Stimulated activated CD8-positive, alpha-beta memory T cell treated with anti-CD3 and anti-CD28 coated beads, Interleukin-7, amount 100 ng/mL, for 24 hours (primary cell): ENCODE measurements around the gene SPATA12.

Experiments used
- DNase-seq: peaks from one replicate; pipeline ENCODE4 v3.0.0-alpha.2; 2020; ENCODE audit warnings: low read depth

SPATA12 gene, protein sequence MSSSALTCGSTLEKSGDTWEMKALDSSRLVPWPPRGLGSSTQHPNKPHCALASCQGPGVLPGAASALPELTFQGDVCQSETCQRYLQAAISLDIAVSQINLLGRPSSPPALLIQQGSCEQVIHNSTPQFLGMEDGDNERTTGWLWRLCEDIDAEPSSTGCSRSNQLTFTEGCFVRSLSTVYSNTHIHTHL

DNA sequence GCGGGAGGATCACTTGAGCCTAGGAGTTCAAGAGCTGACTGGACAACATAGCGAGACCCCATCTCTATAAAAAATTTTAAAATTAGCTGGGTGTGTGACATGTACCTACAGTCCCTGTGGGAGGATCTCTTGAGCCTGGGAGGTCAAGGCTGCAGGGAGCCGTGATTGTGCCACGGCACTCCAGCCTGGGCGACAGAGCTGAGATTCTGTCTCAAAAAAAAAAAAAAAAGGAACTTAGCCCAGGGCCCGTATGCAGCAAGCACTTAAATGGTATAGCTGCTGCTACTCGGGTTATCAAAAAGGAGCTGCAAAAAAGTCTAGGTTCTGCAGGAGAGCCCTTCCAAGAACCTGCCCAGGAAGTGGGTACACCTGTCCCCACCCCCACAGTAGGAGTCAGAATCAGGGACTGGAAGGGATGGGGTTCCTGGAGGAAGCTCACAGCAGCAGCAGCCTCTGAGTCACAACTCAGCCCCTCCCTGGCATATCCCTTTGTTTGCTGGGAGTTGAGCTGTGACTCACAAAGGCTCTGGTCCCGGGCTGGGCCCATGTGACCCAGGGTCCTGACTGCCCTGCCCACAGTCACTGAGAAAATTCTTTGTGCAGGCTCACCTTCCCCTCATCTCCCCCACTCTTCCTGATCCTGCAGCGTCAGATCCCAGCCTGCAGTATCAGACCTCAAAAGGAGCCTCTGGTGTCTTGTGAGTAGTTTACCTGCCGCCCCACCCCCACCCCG lies at the start of gene SPATA12:
TSS of gene SPATA12 (plus strand) at position 576 of the 733 bp plus-strand sequence. CDS start 13,031 bp downstream, outside the sequence.
- no peak for DNase-seq

DNA sequence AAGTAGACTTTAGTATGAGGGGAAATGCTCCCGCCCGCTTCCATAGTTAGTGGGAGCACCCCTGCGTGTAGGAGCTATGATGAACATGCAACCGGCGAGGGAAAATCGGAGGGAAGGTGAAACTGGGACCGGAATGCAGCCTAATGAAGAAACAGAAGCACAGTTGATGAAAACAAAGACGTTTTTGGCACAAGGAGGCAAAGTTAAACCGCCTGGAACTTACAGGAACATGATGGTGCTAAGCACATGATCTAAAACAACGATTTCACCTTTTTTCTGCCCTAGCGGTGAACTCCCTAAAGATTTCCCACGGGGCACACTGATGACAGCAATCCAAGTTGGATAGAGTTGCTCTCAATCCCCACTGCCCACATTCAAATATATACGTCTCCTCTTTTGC lies 49.4 kb upstream of the SPATA12 start:
- no peak for DNase-seq

DNA sequence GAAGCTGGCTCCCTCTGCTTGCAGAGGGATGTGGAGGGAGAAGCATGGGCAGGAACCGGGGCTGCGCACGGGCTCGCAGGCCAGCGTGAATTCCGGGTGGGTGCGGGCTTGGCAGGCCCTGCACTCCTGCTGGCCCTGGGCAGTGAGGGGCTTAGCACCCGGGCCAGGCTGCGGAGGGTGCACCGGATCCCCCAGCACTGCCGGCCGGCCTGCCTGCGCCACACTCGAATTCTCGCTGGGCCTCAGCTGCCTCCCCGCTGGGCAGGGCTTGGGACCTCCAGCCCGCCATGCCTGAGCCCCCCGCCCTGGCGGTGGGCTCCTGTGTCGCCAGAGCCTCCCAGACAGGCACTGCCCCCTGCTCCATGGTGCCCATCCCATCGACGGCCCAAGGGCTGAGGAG lies 47.6 kb upstream of the SPATA12 start:
- no peak for DNase-seq

DNA sequence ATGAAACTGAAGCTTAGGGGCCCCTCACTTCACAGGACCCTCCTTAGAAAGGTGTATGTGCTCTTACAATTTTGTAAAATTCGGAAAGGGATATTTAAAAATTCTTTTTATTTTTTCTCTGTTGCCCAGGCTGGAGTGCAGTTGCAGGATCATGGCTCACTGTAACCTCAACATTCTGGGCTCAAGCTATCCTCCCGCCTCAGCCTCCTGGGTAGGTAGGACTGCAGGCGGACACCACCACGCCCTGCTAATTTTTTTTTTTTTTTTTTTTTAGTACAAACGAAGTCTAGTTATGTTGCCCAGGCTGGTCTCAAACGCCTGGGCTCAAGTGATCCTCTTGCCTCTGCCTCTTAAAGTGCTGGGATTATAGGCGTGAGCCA lies 45.1 kb upstream of the SPATA12 start:
- DNase-seq, result no peak

DNA sequence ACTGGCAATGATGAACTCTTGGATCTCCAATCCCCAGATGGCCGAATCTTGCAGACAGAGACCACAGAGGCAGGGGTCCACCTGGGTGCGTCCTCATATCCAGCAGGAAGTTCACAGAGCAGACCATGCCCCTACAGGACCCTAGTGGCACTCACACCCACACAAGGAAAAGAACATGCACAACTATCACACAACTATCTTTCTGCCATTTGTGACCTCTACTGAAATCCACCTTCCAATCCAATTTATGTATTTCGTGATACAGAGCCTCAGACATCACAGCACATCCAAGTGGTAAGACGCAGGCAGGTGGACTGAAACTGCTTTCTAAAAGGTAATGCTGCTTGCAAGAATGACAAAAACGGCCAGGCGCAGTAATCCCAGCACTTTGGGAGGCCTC lies 44.6 kb upstream of the SPATA12 start:
- no peak for DNase-seq

DNA sequence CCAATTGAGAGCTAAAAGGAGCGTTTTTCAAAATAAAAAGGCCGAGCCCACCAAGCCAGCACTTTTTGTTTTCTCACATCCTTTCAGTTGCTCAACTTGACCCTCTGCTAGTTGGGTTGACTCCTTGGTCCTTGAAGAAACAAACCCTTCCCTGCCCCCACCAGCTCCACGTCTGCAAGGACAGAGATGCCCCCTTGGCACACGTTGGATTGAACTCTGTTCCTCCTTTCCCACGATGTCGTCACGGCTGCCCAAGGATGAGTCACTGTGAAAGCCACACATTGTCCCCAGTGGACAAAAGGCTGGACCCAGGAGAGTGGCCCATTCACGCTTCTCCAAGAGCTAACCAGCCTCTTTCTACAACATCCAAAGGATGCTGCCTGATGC lies 43.0 kb upstream of the SPATA12 start:
- DNase-seq, result no peak

DNA sequence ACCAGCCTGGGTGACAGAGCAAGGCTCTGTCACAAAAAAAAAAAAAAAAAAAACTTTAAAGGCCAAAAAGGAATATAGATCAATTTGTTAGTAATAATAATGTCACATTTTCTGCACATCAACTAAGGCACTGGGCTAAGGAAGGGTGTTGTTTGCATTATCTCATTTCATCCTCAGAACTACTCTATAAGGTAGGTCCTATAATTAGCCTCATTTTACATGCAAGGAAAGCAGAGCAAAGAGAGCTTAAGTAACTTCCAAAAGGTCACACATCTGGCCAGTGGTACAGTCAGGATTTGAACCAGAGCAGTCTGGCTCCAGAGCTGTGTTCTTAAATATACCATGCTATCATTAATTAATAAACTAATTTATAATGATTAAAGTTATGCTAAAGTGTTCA lies 42.2 kb upstream of the SPATA12 start:
- no peak for DNase-seq

DNA sequence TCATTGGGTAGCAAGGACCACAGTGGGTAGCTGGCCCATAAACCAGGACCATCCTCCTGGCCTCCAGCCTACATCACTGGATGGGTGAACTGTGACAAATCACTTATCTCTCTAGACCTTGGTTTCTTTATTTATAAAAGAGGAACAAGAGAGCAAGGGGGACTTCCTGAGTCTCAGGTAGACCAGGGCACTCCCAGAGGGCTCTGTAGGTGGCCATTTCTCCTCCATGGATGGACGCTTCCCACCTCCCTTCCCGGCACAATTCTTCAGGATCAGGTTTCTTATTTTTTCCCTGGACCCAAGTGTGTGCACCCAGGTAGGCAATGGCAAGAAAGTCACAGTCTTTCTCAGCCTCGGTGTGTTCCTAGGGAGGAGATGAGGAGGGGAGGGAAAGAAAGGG lies 41.4 kb upstream of the SPATA12 start:
- no peak for DNase-seq

DNA sequence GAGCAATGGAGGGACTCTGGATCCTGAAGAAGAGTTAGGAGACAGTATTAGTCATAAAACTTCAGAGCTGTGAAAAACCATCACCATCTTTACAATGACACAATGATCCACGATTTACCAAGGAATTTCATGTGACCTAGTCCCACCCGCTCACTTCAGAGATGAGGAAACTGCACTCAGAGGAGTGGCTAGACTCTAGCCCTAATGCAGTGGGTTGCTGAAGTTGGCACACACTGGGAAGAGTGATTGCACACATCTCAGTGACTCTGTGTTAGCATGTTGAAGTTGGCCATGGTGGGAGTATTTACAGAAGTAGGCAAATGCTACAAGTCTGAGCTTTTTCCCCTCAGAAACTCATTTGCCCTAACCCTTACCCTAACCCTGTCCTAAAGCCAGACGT lies 35.2 kb upstream of the SPATA12 start:
- no peak for DNase-seq

DNA sequence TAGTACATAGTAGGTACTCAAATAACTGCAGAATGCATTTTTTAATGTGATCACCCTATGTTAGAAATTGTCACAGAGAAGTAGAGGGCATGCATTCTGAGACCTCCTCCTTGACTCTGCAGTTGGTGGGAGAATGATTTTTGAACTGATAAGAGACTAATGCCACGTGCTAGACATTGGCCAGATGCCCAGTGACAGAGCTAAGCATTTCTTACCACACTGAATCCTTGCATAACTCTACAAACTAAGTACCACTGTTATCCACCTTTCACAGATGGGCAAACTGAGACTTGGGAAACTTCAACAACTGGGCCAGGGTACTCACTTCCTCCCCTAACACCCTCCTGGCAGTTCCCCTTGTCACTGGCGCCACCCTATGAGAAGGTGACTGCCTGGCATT lies 33.5 kb upstream of the SPATA12 start:
- no peak for DNase-seq

DNA sequence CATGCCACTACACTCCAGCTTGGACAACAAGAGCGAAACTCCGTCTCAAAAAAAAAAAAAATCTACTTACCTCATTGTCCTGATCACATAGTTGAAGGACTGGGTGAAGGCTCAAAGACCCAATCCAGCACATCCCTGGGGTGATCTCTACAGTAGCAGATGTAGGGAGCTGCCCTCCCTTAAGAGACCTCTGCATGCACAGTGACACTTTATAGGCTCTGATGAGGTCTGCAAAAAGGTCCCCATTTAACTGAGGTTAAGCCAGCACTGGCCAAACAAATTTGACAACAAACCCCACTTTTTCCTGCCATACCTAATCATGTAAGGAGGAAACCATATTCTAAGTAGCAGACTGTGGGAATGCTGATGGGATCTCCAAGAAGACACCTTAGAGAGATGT lies 31.1 kb upstream of the SPATA12 start:
- no peak for DNase-seq

DNA sequence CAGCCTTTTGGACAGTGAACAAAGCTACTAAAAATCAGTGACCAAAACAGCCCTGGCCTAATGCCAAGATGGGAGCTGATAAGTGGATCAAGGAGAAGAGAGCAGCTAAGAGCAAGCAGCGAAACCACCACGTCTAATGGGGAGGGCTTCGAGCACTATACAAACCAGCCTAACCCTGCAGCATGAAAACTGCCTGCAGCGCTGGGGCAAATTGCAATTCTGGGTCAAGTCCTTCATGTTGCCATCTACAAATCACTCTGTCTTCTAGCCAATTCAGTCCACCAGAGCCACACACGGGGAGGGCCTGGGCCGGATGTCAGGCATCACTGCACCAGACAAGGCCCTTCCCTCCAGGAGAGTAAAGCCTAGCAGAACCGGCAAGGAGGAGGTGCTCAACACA lies 30.5 kb upstream of the SPATA12 start:
- DNase-seq, result no peak

DNA sequence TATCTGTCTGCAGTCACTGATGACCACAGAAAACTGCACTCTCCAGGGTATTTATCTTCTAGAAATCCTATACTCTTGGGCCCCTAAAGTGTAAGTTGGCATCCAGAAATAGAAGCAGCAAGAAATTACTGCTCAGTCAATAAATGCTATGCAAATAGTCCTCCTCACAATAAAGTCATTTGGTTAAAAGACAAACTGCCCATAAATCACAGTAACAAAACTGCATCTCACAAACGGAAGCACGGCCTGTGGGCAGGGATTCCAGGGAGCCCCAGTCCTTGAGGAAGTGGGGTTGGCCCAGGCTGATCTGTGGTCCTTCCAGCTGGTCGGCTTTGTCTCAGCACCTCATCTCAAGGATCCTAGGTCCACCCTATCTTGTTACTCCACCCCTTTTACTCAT lies 29.7 kb upstream of the SPATA12 start:
- DNase-seq, result no peak

DNA sequence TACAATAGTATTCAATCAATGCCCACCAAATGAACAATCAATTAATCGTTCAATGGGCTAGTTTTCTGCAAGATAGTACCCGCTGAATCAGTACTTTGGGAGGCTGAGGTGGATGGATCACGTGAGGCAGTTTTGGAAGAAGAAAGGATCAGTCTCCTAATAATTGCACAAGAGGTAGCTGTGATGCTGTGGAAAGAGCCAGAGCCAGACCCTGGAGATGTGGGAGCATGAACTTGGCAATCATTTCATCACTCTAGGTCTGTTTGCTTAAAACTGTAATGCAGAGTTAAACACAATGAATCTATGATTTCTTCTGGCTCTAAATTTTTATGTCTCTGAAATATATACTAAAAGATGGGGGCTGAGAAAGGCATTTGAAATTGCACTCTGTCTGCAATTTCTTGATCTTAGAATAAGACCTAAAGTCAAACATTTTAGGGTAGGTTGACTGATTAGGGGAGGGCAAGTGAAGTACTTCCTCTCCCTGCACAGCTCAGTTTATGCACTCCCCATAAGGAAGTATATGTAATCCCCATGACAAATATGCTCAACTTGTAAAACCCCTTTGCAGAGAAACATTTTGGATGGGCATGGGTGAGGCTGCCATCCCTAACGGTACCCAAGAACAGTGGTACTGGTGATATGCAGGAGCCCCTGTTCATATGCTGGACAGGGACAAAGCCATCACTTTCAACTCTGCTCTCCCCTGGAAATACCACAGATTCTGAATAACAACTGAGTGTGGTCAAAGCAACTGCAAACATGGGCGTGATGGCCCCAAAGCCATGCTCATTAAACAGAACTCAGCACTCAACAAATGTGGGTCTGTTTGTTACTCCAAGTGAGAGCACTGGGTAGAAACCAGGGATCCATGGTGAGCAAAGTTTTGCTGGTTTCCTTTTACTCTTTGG lies 28.6 kb upstream of the SPATA12 start:
- no peak for DNase-seq

DNA sequence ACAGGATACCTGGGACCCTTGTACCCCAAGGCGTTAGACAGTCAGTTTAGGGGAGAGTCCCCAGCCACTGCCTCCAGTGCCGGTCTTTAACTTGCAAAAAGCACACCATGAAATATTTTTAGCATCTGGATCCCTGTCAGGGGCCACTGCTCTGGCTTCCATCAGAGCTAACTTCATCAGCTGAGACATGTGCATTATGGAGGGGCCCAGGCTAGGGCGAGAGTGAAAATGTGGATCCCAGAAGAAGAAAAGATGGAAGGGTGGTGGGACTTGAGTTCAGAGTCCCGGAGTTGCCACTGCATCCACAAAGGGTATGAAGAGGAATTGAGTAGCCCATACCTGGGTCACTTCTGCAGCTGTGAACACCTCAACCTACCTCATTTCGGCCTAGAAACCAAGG lies 23.5 kb upstream of the SPATA12 start:
- DNase-seq, result no peak

DNA sequence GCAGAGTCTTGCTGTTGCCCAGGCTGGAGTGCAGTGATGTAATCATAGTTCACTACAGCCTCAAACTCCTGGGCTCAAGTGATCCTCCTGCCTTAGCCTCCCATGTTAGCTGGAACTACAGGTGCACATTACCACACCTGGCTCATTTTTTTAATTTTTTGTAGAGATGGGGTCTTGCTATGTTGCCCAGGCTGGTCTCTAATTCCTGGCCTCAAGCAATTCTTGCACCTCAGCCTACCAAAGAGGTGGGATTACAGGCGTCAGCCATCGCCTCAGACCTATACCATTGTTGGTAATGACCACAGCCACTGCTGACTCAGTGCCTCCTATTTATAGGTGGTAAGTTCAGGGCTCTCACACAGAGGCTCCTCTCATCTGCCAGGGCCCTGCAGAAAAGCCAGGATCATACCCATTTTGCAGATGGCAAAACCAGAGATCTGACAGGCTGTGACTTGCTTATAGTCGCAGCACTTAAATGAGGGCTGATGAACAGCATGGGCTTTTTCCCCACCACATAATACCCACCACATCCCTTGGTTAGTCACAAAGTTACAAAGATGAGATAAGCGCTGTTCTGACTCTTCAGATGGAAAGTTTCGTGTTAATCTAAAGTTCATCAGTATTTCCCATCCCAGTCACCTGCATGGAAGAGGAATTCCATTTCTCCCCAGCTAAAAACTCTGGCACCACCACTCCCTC lies 21.8 kb upstream of the SPATA12 start:
- DNase-seq, result no peak

DNA sequence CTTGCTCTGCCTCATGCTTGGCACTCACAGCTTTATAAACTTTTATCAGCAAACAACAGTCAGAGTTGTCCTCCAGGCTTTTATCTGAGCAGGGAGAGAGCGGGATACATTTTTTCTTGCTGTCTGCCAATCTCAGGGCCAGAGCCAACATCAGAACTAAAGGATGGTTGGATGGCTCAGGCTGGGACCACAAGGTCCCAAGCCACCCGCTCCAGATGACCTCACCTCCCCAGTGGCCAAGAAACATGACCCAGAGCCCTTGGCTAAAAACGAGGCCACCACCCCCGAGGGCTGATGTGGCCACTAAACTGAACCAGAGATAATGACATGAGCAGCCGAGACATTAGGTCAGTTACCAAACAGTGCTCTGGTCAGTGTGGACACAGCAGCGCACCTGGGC lies 18.8 kb upstream of the SPATA12 start:
- DNase-seq, result no peak

DNA sequence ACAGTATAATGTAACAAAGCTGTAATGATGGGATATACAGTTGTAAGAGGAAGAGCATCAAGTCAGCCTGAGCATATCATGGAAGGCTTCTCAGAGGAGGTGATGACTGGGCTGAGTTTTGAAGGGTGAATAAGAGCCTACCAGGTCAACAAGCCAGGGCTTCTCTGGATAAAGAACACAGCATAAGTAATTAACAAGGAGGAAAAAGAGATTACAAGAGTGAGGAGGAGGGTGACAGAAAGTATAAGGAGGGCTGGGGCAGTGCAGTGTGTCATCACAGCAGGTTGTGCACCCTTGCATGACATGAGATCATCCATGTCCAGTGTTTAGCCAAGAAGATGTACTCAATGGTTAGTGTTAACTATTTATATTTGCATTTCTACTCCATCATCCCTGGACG lies 16.9 kb upstream of the SPATA12 start:
- no peak for DNase-seq

DNA sequence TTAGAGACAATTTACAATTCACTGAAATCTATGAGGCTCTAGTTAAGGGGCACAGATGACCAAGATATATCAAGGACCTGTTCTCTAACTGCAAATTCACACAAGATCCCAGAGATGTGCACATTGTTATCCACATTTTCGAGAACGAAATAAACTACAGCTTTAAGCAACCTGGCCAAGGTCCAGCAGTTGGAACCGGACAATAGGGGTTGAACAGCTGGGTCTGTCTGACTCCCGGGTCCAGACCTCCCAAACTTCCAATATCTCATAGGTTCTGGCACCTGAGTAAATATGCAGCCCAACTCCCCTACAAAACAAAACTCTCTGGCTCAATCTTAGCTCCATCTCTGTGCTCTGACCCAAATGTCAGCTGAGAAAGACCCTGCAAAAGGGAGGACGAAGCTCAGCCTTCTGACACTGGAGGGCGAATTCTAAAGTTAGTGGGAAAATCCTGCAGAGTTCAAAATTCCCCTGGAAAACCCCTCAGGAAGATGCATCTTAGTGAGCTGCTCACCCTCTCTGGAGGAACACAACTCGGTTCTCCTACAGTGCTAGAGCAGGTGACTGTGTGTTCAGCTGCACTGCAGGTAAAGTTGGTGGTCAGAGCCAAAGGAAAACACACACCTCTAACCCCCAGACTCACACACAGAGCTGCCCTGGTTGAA lies 14.2 kb upstream of the SPATA12 start:
- DNase-seq, result no peak

DNA sequence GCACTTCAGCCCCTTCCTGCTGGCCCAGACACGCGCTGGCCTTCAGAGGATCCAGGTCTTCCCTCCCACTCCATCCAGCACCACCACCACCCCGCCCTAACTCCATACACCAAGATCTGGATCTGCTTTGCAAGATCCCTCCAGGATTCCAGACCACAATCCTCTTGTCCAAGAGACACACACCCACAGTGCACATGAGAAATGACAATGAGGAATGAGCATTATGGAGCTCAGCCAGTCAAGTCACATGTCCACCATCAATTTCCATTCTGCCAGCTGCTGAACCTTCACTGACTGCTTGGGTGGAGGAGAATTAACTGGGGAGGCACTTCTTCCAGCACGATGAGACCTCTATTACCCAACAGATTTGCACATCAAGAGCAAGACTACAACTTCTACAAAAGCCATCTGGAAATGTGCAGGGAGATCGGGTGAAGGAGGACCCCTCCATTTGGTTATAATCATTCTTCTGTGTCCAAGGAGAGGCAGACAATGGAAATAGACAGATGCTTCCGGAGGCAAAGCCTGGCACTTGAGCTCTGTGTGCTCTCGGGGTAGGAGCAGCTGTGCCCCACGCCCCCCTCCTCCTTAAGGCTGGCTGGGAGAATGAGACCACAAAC lies 12.3 kb upstream of the SPATA12 start:
- DNase-seq, result no peak

DNA sequence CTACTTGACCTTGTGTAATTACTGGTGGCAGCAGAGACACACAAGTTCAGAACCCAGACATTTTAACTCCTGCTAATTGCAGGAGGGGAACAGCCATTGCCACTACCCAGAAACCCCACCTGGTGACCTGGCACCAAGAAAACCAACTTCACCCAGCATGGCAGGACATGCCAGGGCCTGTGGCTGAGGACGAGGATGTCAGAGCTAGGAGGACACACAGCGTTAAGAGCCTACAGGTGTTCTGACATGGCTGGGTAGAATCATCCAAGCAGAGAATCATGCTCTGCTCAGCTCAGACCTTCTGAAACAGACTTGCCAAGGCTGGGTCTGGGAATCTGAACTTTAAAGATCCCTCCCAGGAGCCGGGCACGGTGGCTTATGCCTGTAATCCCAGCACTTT lies 11.7 kb upstream of the SPATA12 start:
- DNase-seq, result no peak

DNA sequence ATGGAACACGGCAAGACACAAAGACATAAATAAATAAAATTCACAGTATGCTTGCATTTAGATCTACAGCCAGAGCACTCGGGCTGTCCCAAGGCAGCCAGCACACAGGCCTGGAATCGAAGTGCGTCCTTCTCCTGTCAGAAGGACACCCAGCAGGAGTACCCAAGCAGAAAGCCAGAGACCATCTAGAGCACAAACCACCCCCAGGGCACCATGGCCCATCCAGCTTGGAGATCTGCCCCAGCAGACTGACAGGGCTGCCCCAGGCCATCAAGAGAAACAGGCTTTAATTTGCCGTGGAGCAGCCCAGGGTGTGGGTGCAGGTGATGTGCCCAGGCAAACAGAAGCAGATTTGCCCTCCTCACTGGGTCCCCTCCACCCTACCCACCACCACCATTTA lies 7.8 kb upstream of the SPATA12 start:
- no peak for DNase-seq
